Cortex of kidney (tissue), 1 donor: ENCODE measurements around the gene AHCTF1.
A peak's percentile ranks its signal among the peaks of the same experiment; 100 is the strongest.

ENCODE experiments used
- DNase-seq: peaks from one replicate; lab custom pipeline; 2025; lab: John Stamatoyannopoulos, UW

AHCTF1 gene

GRCh38 chr1:246931549-246932365 lies at the start of gene AHCTF1:
Gene AHCTF1 (minus strand): TSS chr1:246931948. CDS start chr1:246918370, 13,578 bp downstream.
- peak; percentile 72 for DNase-seq

- DNase-seq: no peak
Measured at GRCh38 chr1:246978785-246979184, 47.0 kb upstream of the AHCTF1 start.

GRCh38 chr1:246978281-246978680 lies 46.5 kb upstream of the AHCTF1 start:
- DNase-seq: no peak

GRCh38 chr1:246971969-246972368 lies 40.2 kb upstream of the AHCTF1 start:
- DNase-seq: no peak

- DNase-seq: no peak
Measured at GRCh38 chr1:246971090-246971721, 39.5 kb upstream of the AHCTF1 start.

GRCh38 chr1:246969621-246970020 lies 37.9 kb upstream of the AHCTF1 start:
- no peak for DNase-seq

- no peak for DNase-seq
Measured at GRCh38 chr1:246966502-246966901, 34.8 kb upstream of the AHCTF1 start.

GRCh38 chr1:246959944-246960693 lies 28.4 kb upstream of the AHCTF1 start:
- no peak for DNase-seq

- no peak for DNase-seq
Measured at GRCh38 chr1:246954126-246954525, 22.4 kb upstream of the AHCTF1 start.

GRCh38 chr1:246951413-246951812 lies 19.7 kb upstream of the AHCTF1 start:
- no peak for DNase-seq

GRCh38 chr1:246949956-246950355 lies 18.2 kb upstream of the AHCTF1 start:
- no peak for DNase-seq

GRCh38 chr1:246947255-246947654 lies 15.5 kb upstream of the AHCTF1 start:
- no peak for DNase-seq

- no peak for DNase-seq
Measured at GRCh38 chr1:246946366-246946765, 14.6 kb upstream of the AHCTF1 start.

GRCh38 chr1:246934765-246935164 lies 3.0 kb upstream of the AHCTF1 start:
- DNase-seq: no peak

GRCh38 chr1:246933893-246934292 lies 2.1 kb upstream of the AHCTF1 start:
- no peak for DNase-seq

GRCh38 chr1:246932366-246932700 lies 585 bp upstream of the AHCTF1 start:
- DNase-seq: no peak

GRCh38 chr1:246930830-246931548 lies 759 bp downstream of the AHCTF1 start:
- no peak for DNase-seq

- DNase-seq: no peak
Measured at GRCh38 chr1:246925997-246926626, 5.6 kb downstream of the AHCTF1 start.

- DNase-seq: no peak
Measured at GRCh38 chr1:246923900-246924299, 7.8 kb downstream of the AHCTF1 start.

- no peak for DNase-seq
Measured at GRCh38 chr1:246923482-246923881, 8.3 kb downstream of the AHCTF1 start.

- no peak for DNase-seq
Measured at GRCh38 chr1:246921481-246921880, 10.3 kb downstream of the AHCTF1 start.

GRCh38 chr1:246919902-246920301 lies 11.8 kb downstream of the AHCTF1 start:
- DNase-seq: no peak
